ENCODE data around the gene TMCC2. TPM values are rescaled to one million over a fixed set of nuclear protein-coding genes. Genes with fewer than 3 reads are reported as not detected.

TMCC2 gene
- total RNA-seq, 2 experiments from 2014 or later, result 2.6 to 2.7 TPM

GRCh38 chr1:205250699-205251098 lies 23.0 kb downstream of the TMCC2 start:
- H3K9me3 Mint-ChIP-seq (ENCODE audit: insufficient read depth), result no peaks in the 10 kb centered on the region
- peaks cover 19% of the 10 kb centered on the region for H3K4me1 Mint-ChIP-seq (ENCODE audit: low read depth)
- CTCF ChIA-PET, result interaction anchor here (0.8 to 22.7 kb wide), 3 partner anchors 14 to 189 kb away, joined by 3 to 509 read pairs (median 5); partner anchors contain the start of gene TMCC2
- H3K27me3 Mint-ChIP-seq (ENCODE audit: low read depth), result no peaks in the 10 kb centered on the region
- no peaks in the 10 kb centered on the region for H3K36me3 Mint-ChIP-seq (ENCODE audit: low read depth)
- H3K4me3 Mint-ChIP-seq, result no peak overlapping the region
- no peak overlapping the region for H3K27ac Mint-ChIP-seq
- no peak for ATAC-seq
- DNase-seq, result no peak
- POLR2A ChIA-PET, result no interaction called here

- no peak for ATAC-seq
- CTCF ChIA-PET, result interaction anchor here (0.6 to 22.7 kb wide), 6 partner anchors 15 to 275 kb away, joined by 3 to 509 read pairs (median 6); partner anchors contain the start of genes RBBP5 and TMCC2
- Mint-ChIP-seq H3K27me3 (ENCODE audit: low read depth) (no peaks in the 10 kb centered on the region), H3K9me3 (ENCODE audit: insufficient read depth) (no peaks in the 10 kb centered on the region), H3K4me3 (no peak overlapping the region), H3K4me1 (ENCODE audit: low read depth) (peaks cover 16% of the 10 kb centered on the region), H3K36me3 (ENCODE audit: low read depth) (no peaks in the 10 kb centered on the region), H3K27ac (no peak overlapping the region)
- POLR2A ChIA-PET, result interaction anchor here (1.3 kb wide), 1 partner anchor 11 kb away, joined by 3 read pairs; no protein-coding TSS in a partner anchor
- no peak for DNase-seq
These were observed 23.8 kb downstream of the TMCC2 start for GRCh38 chr1:205251576-205251975.

GRCh38 chr1:205255941-205256780 lies 28.4 kb downstream of the TMCC2 start:
- no peaks in the 10 kb centered on the region for H3K9me3 Mint-ChIP-seq (ENCODE audit: insufficient read depth)
- peak; percentile 94 for ATAC-seq
- peaks cover 5% of the 10 kb centered on the region for H3K4me1 Mint-ChIP-seq (ENCODE audit: low read depth)
- no peak overlapping the region for H3K4me3 Mint-ChIP-seq
- peak; percentile 88 for DNase-seq
- CTCF ChIA-PET, result interaction anchor here (0.6 to 22.7 kb wide), 42 partner anchors 9 to 449 kb away, joined by 3 to 509 read pairs (median 4); partner anchors contain the start of genes RBBP5 and TMCC2
- POLR2A ChIA-PET, result interaction anchor here (0.6 to 1.6 kb wide), 4 partner anchors 10 to 453 kb away, joined by 3 to 4 read pairs (median 4); partner anchors contain the start of genes RBBP5 and TMCC2
- H3K27ac Mint-ChIP-seq, result no peak overlapping the region
- H3K27me3 Mint-ChIP-seq (ENCODE audit: low read depth), result peaks cover 2% of the 10 kb centered on the region
- H3K36me3 Mint-ChIP-seq (ENCODE audit: low read depth), result no peaks in the 10 kb centered on the region

GRCh38 chr1:205256951-205257625 lies 29.3 kb downstream of the TMCC2 start:
- DNase-seq, result no peak
- no peak overlapping the region for H3K4me3 Mint-ChIP-seq
- no peak overlapping the region for H3K27ac Mint-ChIP-seq
- H3K27me3 Mint-ChIP-seq (ENCODE audit: low read depth), result peaks cover 2% of the 10 kb centered on the region
- no peaks in the 10 kb centered on the region for H3K9me3 Mint-ChIP-seq (ENCODE audit: insufficient read depth)
- H3K4me1 Mint-ChIP-seq (ENCODE audit: low read depth), result peaks cover 12% of the 10 kb centered on the region
- CTCF ChIA-PET, result interaction anchor here (0.7 to 22.7 kb wide), 30 partner anchors 8 to 450 kb away, joined by 3 to 509 read pairs (median 6); partner anchors contain the start of genes RBBP5 and TMCC2
- ATAC-seq, result no peak
- POLR2A ChIA-PET, result interaction anchor here (1.3 to 1.6 kb wide), 3 partner anchors 9 to 136 kb away, joined by 3 to 4 read pairs (median 4); partner anchors contain the start of genes RBBP5 and TMCC2
- H3K36me3 Mint-ChIP-seq (ENCODE audit: low read depth), result no peaks in the 10 kb centered on the region

GRCh38 chr1:205257735-205258134 lies 30.0 kb downstream of the TMCC2 start:
- ATAC-seq (no peak), DNase-seq (no peak)
- ChIA-PET CTCF (interaction anchor here (0.9 to 22.7 kb wide), 5 partner anchors 21 to 269 kb away, joined by 3 to 509 read pairs (median 29); partner anchors contain the start of genes RBBP5 and TMCC2), POLR2A (interaction anchor here (1.6 kb wide), 1 partner anchor 30 kb away, joined by 4 read pairs; the partner anchor contains the start of gene TMCC2)
- H3K4me3 Mint-ChIP-seq, result no peak overlapping the region
- H3K9me3 Mint-ChIP-seq (ENCODE audit: insufficient read depth), result no peaks in the 10 kb centered on the region
- H3K36me3 Mint-ChIP-seq (ENCODE audit: low read depth), result no peaks in the 10 kb centered on the region
- no peak overlapping the region for H3K27ac Mint-ChIP-seq
- peaks cover 2% of the 10 kb centered on the region for H3K27me3 Mint-ChIP-seq (ENCODE audit: low read depth)
- peaks cover 17% of the 10 kb centered on the region for H3K4me1 Mint-ChIP-seq (ENCODE audit: low read depth)

GRCh38 chr1:205258261-205258691 lies 30.5 kb downstream of the TMCC2 start:
- CTCF ChIA-PET, result interaction anchor here (0.9 to 22.7 kb wide), 5 partner anchors 14 to 269 kb away, joined by 3 to 509 read pairs (median 29); partner anchors contain the start of genes RBBP5 and TMCC2
- POLR2A ChIA-PET, result interaction anchor here (1.6 kb wide), 1 partner anchor 30 kb away, joined by 4 read pairs; the partner anchor contains the start of gene TMCC2
- Mint-ChIP-seq H3K36me3 (ENCODE audit: low read depth) (no peaks in the 10 kb centered on the region), H3K4me1 (ENCODE audit: low read depth) (peaks cover 23% of the 10 kb centered on the region), H3K9me3 (ENCODE audit: insufficient read depth) (no peaks in the 10 kb centered on the region), H3K27ac (no peak overlapping the region), H3K4me3 (no peak overlapping the region), H3K27me3 (ENCODE audit: low read depth) (peaks cover 2% of the 10 kb centered on the region)
- DNase-seq (no peak), ATAC-seq (no peak)

GRCh38 chr1:205258719-205259118 lies 31.0 kb downstream of the TMCC2 start:
- no peaks in the 10 kb centered on the region for H3K36me3 Mint-ChIP-seq (ENCODE audit: low read depth)
- ChIA-PET POLR2A (no interaction called here), CTCF (interaction anchor here (0.9 to 22.7 kb wide), 8 partner anchors 13 to 270 kb away, joined by 3 to 509 read pairs (median 6); partner anchors contain the start of gene TMCC2)
- DNase-seq (no peak), ATAC-seq (no peak)
- no peak overlapping the region for H3K27ac Mint-ChIP-seq
- H3K4me1 Mint-ChIP-seq (ENCODE audit: low read depth), result peaks cover 27% of the 10 kb centered on the region
- H3K4me3 Mint-ChIP-seq, result no peak overlapping the region
- no peaks in the 10 kb centered on the region for H3K9me3 Mint-ChIP-seq (ENCODE audit: insufficient read depth)
- H3K27me3 Mint-ChIP-seq (ENCODE audit: low read depth), result peaks cover 2% of the 10 kb centered on the region

- no peak overlapping the region for H3K4me3 Mint-ChIP-seq
- peaks cover 2% of the 10 kb centered on the region for H3K27me3 Mint-ChIP-seq (ENCODE audit: low read depth)
- POLR2A ChIA-PET, result interaction anchor here (0.6 kb wide), 1 partner anchor 267 kb away, joined by 3 read pairs; no protein-coding TSS in a partner anchor
- ATAC-seq, result no peak
- H3K36me3 Mint-ChIP-seq (ENCODE audit: low read depth), result no peaks in the 10 kb centered on the region
- no peak for DNase-seq
- H3K27ac Mint-ChIP-seq, result no peak overlapping the region
- CTCF ChIA-PET, result interaction anchor here (1.1 to 22.7 kb wide), 7 partner anchors 13 to 270 kb away, joined by 5 to 509 read pairs (median 9); partner anchors contain the start of gene TMCC2
- H3K9me3 Mint-ChIP-seq (ENCODE audit: insufficient read depth), result no peaks in the 10 kb centered on the region
- peaks cover 29% of the 10 kb centered on the region for H3K4me1 Mint-ChIP-seq (ENCODE audit: low read depth)
These were observed 31.6 kb downstream of the TMCC2 start for GRCh38 chr1:205259324-205259832.

- Mint-ChIP-seq H3K36me3 (ENCODE audit: low read depth) (no peaks in the 10 kb centered on the region), H3K4me1 (ENCODE audit: low read depth) (peaks cover 29% of the 10 kb centered on the region), H3K27ac (no peak overlapping the region), H3K4me3 (no peak overlapping the region), H3K27me3 (ENCODE audit: low read depth) (peaks cover 2% of the 10 kb centered on the region), H3K9me3 (ENCODE audit: insufficient read depth) (no peaks in the 10 kb centered on the region)
- no peak for ATAC-seq
- ChIA-PET CTCF (interaction anchor here (0.7 to 22.7 kb wide), 8 partner anchors 12 to 271 kb away, joined by 3 to 509 read pairs (median 8); partner anchors contain the start of gene TMCC2), POLR2A (interaction anchor here (0.6 kb wide), 1 partner anchor 268 kb away, joined by 3 read pairs; no protein-coding TSS in a partner anchor)
- DNase-seq, result no peak
These were observed 32.3 kb downstream of the TMCC2 start for GRCh38 chr1:205259998-205260397.

GRCh38 chr1:205260948-205261732 lies 33.4 kb downstream of the TMCC2 start:
- no peak for ATAC-seq
- no peaks in the 10 kb centered on the region for H3K9me3 Mint-ChIP-seq (ENCODE audit: insufficient read depth)
- ChIA-PET POLR2A (interaction anchor here (1.4 kb wide), 1 partner anchor 9 kb away, joined by 3 read pairs; no protein-coding TSS in a partner anchor), CTCF (interaction anchor here (0.8 to 22.7 kb wide), 10 partner anchors 7 to 200 kb away, joined by 3 to 509 read pairs (median 6); partner anchors contain the start of gene TMCC2)
- no peak for DNase-seq
- H3K4me1 Mint-ChIP-seq (ENCODE audit: low read depth), result peaks cover 27% of the 10 kb centered on the region
- H3K27ac Mint-ChIP-seq, result no peak overlapping the region
- H3K27me3 Mint-ChIP-seq (ENCODE audit: low read depth), result peaks cover 2% of the 10 kb centered on the region
- H3K36me3 Mint-ChIP-seq (ENCODE audit: low read depth), result no peaks in the 10 kb centered on the region
- H3K4me3 Mint-ChIP-seq, result no peak overlapping the region
